NCI-H1930 (cell line): ENCODE measurements around the gene CADPS2.

ENCODE experiments used
- DNase-seq, 2 experiments: peaks; one replicate each; lab custom pipeline; 2025; lab: John Stamatoyannopoulos, UW

CADPS2 gene

GRCh38 chr7:122768827-122769226 is 117.4 kb downstream of the CADPS2 start:
- DNase-seq = no peak

- no peak for DNase-seq
Measured at GRCh38 chr7:122767339-122767738, 118.9 kb downstream of the CADPS2 start.

- DNase-seq = no peak
Measured at GRCh38 chr7:122766593-122766992, 119.7 kb downstream of the CADPS2 start.

GRCh38 chr7:122764902-122765301 is 121.4 kb downstream of the CADPS2 start:
- no peak for DNase-seq

GRCh38 chr7:122764020-122764419 is 122.2 kb downstream of the CADPS2 start:
- DNase-seq = no peak

- DNase-seq = no peak
Measured at GRCh38 chr7:122762071-122762470, 124.2 kb downstream of the CADPS2 start.

- DNase-seq = no peak
Measured at GRCh38 chr7:122758501-122758900, 127.8 kb downstream of the CADPS2 start.

- no peak for DNase-seq
Measured at GRCh38 chr7:122756860-122757259, 129.4 kb downstream of the CADPS2 start.

- DNase-seq = no peak
Measured at GRCh38 chr7:122755696-122756095, 130.6 kb downstream of the CADPS2 start.

GRCh38 chr7:122752583-122752982 is 133.7 kb downstream of the CADPS2 start:
- no peak for DNase-seq

GRCh38 chr7:122750389-122750788 is 135.9 kb downstream of the CADPS2 start:
- DNase-seq = peak; percentile 79 to 81

- DNase-seq = no peak
Measured at GRCh38 chr7:122748195-122748594, 138.1 kb downstream of the CADPS2 start.

- peak; percentile 77 to 78 for DNase-seq
Measured at GRCh38 chr7:122746948-122747347, 139.3 kb downstream of the CADPS2 start.

GRCh38 chr7:122743211-122743610 is 143.0 kb downstream of the CADPS2 start:
- DNase-seq = no peak

- DNase-seq = no peak
Measured at GRCh38 chr7:122738947-122739346, 147.3 kb downstream of the CADPS2 start.

- no peak for DNase-seq
Measured at GRCh38 chr7:122736183-122736582, 150.1 kb downstream of the CADPS2 start.

GRCh38 chr7:122727759-122728158 is 158.5 kb downstream of the CADPS2 start:
- no peak for DNase-seq

- no peak for DNase-seq
Measured at GRCh38 chr7:122727354-122727753, 158.9 kb downstream of the CADPS2 start.

- no peak for DNase-seq
Measured at GRCh38 chr7:122726881-122727280, 159.4 kb downstream of the CADPS2 start.

- DNase-seq = no peak
Measured at GRCh38 chr7:122724366-122724765, 161.9 kb downstream of the CADPS2 start.

GRCh38 chr7:122719010-122719578 is 167.2 kb downstream of the CADPS2 start:
- no peak for DNase-seq

- no peak for DNase-seq
Measured at GRCh38 chr7:122717356-122718089, 168.7 kb downstream of the CADPS2 start.

- DNase-seq = no peak
Measured at GRCh38 chr7:122715183-122715582, 171.1 kb downstream of the CADPS2 start.

GRCh38 chr7:122710916-122711315 is 175.3 kb downstream of the CADPS2 start:
- DNase-seq = no peak
